GM18951 (cell line): Measurements from ENCODE around the gene C6orf141.

ENCODE experiments used
- POLR2A ChIP-seq: IDR thresholded peaks from 4 replicates; pipeline ENCODE4 v1.6.1; 2011; ENCODE audit warnings: mild to moderate bottlenecking; ENCODE audit not compliant: insufficient read length, insufficient read depth; ENCODE audit errors: extremely low read depth
- in situ Hi-C: fragments of 300-500 bp; cut with MboI; formaldehyde crosslinking; loops from one replicate; pipeline ENCODE4 v1.12.0; 2022; ENCODE audit warnings: low sequenced_read_pairs, mixed read lengths, inconsistent platforms; ENCODE audit not compliant: unreplicated experiment

The C6orf141 gene

GRCh38 chr6:49524541-49524940 lies 25.9 kb upstream of the C6orf141 start:
- in situ Hi-C loops = loop anchor here (25.0 kb wide), 1 partner anchor 338 kb away; the partner anchor contains the start of gene CRISP1
- TF ChIP-seq POLR2A = no peak

GRCh38 chr6:49526598-49526997 lies 23.9 kb upstream of the C6orf141 start:
- in situ Hi-C loops = no loop called here
- TF ChIP-seq POLR2A = no peak

- TF ChIP-seq POLR2A = no peak
- in situ Hi-C loops = no loop called here
These were observed 23.1 kb upstream of the C6orf141 start for GRCh38 chr6:49527320-49527719.

- in situ Hi-C loops = no loop called here
These were observed 21.9 kb upstream of the C6orf141 start for GRCh38 chr6:49528571-49528970.

GRCh38 chr6:49530141-49530776 lies 20.2 kb upstream of the C6orf141 start:
- in situ Hi-C loops = no loop called here
- no peak for TF ChIP-seq POLR2A

More at GRCh38 chr6:49528571-49528970, 21.9 kb upstream of the C6orf141 start:
- no peak for TF ChIP-seq POLR2A

GRCh38 chr6:49531774-49532569 lies 18.5 kb upstream of the C6orf141 start:
- TF ChIP-seq POLR2A = no peak
- in situ Hi-C loops = no loop called here

- in situ Hi-C loops = no loop called here
- TF ChIP-seq POLR2A = no peak
These were observed 14.7 kb upstream of the C6orf141 start for GRCh38 chr6:49535795-49536194.

- in situ Hi-C loops = no loop called here
These were observed 11.4 kb upstream of the C6orf141 start for GRCh38 chr6:49539102-49539501.

GRCh38 chr6:49540614-49541013 lies 9.9 kb upstream of the C6orf141 start:
- in situ Hi-C loops = no loop called here
- TF ChIP-seq POLR2A = no peak

More at GRCh38 chr6:49539102-49539501, 11.4 kb upstream of the C6orf141 start:
- TF ChIP-seq POLR2A = no peak

- TF ChIP-seq POLR2A = no peak
- in situ Hi-C loops = no loop called here
These were observed 9.2 kb upstream of the C6orf141 start for GRCh38 chr6:49541210-49541724.

GRCh38 chr6:49541936-49542335 lies 8.5 kb upstream of the C6orf141 start:
- in situ Hi-C loops = no loop called here
- no peak for TF ChIP-seq POLR2A

GRCh38 chr6:49543087-49543858 lies 7.2 kb upstream of the C6orf141 start:
- in situ Hi-C loops = no loop called here
- no peak for TF ChIP-seq POLR2A

GRCh38 chr6:49546331-49546730 lies 4.1 kb upstream of the C6orf141 start:
- no peak for TF ChIP-seq POLR2A
- in situ Hi-C loops = no loop called here

GRCh38 chr6:49548613-49549304 lies 1.7 kb upstream of the C6orf141 start:
- no peak for TF ChIP-seq POLR2A
- in situ Hi-C loops = no loop called here
